HG02973 (cell line): Measurements from ENCODE around the gene CHL1.

Experiments
- ATAC-seq: cut with Tn5 transposase; IDR thresholded peaks from one replicate; pipeline ENCODE4 v1.9.1; 2021; ENCODE audit warnings: moderate library complexity; ENCODE audit not compliant: unreplicated experiment

The CHL1 gene

DNA sequence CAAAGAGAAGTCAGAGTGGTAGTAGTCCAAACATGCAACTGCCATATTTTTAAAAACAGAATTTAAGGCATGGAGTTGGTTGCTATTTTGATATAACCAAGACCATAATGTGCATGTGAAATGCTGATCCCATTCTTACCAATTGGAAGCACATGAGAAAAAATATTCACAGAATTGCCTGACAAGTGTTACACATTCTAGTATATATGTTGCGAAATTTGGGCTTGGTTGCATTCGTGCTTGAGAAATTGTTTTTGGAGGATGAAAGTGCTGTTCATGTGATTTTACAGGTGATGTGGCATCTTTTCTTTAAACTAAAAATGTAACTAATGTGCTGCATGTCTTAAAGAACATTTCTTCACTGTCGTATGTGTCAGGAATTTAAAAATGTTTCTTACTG, 199.7 kb downstream of the CHL1 start:
- ATAC-seq = no peak

- ATAC-seq = no peak
Measured at GRCh38 chr3:399647-400046, 203.1 kb downstream of the CHL1 start.

DNA sequence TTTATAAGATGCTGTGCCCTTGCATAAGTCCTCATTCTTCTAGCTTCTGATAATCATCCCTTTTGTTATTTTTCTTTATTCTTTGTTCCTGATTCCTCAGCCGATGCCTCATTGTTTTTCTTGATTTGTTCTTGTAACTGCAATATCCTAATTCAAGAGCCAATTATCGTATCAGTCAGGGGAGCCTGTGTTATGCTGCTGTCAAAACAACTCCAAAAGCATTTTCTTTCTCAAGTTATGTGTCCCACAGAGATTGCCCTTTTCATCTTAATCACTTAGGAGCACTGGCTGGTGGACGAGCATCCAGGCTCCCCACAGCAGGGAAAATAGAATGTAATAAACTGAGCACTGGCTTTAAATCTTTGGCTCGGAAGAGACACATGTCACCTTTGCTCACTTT, 207.3 kb downstream of the CHL1 start:
- ATAC-seq = no peak

DNA sequence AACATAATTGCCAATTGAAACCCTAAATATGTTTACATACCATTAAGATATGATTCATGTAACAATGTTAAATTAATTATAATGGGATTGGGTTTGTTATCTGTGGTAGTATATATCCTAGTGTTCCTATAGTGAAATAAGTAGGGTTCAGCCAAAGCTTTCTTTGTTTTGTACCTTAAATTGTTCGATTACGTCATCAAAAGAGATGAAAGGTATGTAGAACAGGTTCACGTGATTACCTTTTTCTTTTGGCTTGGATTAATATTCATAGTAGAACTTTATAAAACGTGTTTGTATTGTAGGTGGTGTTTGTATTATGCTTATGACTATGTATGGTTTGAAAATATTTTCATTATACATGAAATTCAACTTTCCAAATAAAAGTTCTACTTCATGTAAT, 212.4 kb downstream of the CHL1 start:
- no peak for ATAC-seq

GRCh38 chr3:411226-411625, 214.7 kb downstream of the CHL1 start:
- ATAC-seq = no peak

GRCh38 chr3:414063-414462, 217.5 kb downstream of the CHL1 start:
- ATAC-seq = no peak

DNA sequence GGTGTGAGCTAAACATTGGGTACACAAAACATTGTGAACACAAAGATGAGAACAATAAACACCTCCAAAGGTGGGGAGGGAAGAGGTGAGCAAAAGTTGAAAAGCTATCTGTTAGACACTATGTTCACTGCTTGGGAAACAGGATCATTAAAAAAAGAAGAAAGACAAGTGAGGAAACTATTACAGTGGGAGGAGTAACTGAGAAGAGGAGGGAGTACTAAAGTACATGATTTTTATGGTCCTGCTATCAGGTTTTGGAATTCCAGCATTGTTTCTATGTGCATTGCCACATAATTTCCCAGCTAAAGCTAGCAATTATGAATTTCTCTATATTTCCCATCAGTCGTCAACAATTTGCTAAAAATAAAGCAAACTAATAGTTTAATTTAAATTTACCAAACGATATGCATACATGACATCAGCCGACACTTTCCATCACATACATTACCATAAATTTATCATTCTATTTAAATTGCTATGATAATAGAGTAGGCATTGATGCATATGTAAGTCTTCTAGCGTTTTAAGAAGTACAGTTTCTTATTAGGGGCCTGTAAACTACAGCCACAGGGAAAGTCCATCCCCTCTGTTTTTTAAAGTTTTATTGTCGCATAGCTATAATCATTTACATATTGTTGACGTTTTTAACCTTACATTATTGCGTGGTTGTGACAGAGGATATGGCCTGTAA, 221.8 kb downstream of the CHL1 start:
- ATAC-seq = no peak

- ATAC-seq = peak; percentile 71
Measured at GRCh38 chr3:420584-420983, 224.0 kb downstream of the CHL1 start.

DNA sequence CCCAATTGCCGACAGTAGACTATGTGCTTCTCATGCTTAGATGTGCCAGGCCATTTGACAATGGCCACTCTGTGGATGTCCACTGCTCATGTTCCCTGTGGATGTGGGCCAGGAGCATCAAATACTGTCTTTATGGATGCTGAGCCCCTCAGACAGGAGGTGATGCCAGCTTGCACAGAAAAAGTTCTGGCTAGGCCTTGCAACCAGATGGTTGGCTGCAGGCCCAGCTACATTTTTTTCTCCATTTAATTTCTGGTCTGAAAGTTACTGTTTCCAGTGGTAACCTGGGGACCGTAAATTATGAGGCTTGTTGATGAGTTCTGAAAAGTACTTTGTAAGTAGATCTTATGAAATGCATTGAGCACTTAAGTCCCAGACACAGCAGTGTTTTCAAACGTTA, 228.5 kb downstream of the CHL1 start:
- ATAC-seq = no peak

DNA sequence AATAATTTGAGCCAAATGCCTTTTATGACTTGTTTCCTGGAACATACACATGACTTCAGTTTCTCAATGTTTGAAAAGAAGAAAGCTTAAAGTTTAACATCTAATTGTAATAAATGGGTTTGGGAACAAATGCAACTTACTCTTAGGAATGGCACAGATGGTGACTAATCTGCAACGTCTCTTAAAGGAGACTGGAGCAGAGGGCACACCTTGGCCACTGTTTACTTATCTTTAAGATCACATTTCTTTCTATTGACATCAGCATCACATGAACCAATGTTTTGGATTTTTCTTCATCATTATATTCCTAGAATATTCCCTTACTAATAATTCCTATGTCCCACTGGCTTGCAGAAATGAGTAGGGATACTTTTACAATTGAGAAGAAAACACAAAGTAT, 229.5 kb downstream of the CHL1 start:
- ATAC-seq = no peak

DNA sequence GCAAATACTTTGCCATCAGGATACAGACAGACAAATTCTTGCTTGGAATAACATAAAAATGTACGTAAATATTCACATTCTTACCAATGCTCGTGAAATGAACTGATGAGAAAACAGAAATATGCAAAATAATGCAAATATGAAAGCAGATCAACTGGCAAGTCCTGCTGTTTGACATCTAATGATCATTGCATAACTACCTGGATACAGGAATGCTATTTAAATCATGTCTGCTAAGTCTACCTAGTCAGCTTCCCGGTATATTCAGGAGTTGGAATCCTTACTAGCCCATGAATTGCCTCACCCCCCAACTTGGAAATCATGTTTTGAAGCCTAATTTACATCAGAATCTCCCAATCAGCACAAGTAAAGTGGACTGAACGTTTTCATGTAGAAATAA, 230.6 kb downstream of the CHL1 start:
- no peak for ATAC-seq

DNA sequence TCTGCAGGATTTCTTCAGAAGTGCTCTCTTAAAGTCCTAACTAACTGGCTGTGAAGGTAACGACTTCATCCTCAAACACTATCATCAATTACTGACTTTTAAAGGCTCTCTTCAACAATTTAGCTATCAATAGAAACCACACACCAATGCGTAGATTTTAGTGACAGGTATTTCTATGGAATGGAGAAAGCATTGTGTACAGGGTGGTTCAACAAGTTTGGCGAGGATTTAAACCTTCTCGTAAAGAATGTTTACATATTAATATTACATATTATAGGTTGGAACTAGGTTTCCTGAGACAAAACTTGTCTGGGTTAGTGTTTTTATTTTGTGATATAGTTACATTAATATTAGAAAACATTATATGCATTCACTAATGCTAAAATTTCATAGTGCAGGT, 233.6 kb downstream of the CHL1 start:
- no peak for ATAC-seq

DNA sequence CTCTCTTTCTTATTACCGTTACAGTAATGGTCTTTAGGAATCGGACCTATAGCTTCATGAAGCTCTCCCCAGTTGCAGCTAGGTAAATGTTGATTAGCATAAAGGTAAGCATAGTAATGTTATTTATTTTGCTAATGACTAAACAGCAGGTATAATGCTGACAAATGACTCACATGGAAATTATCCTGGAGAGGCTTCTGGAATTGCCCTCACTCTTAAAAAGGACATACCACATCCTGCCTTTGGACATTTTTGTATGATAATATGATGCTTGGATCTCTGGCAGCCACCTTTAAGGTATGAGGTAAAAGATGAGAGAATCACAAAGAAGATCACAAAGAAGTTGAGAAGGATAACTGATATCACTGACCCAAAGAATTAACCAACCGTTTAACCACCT, 238.6 kb downstream of the CHL1 start:
- no peak for ATAC-seq

DNA sequence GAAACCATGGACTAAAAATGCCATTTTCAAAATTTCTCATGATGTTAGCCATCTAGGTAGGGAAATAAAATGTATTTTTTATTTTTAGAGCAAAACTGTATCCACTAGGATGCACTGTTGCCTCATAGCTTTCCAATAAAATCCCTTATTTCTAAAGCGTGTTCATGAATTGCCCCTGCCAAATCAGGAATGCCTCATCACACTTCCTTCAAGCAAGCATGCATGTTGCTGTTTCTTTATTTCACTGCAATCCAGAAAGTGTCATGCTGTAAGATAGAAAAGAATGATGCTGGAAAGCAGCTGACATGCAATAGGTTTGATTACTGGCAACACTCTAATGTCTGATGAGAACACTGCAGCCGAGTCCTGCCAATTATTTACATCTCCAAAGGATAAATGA, 239.5 kb downstream of the CHL1 start:
- ATAC-seq = no peak

GRCh38 chr3:440826-441225, 244.3 kb downstream of the CHL1 start:
- no peak for ATAC-seq

GRCh38 chr3:445960-446359, 249.4 kb downstream of the CHL1 start:
- no peak for ATAC-seq

GRCh38 chr3:447671-448070, 251.1 kb downstream of the CHL1 start:
- ATAC-seq = no peak

DNA sequence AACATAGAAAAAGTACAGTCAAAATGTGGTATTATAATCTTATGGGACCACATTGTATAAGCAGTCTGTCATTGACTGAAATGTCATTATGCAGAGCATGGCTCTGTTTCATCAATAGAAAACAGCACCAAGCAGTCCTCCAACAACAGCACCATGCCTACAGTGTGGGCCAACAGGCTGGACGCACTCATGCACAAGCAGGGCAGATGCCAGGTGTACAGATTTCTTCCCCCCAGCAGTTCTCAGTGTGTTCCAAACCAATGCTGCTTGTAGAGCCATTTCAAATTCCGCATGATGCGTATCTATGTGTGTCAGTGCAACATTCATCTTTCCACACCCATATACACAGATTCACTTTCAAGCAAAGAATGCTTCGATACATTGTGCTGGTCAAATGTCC, 253.1 kb downstream of the CHL1 start:
- no peak for ATAC-seq

- no peak for ATAC-seq
Measured at GRCh38 chr3:452221-452620, 255.7 kb downstream of the CHL1 start.

- ATAC-seq = no peak
Measured at GRCh38 chr3:453106-453505, 256.5 kb downstream of the CHL1 start.

DNA sequence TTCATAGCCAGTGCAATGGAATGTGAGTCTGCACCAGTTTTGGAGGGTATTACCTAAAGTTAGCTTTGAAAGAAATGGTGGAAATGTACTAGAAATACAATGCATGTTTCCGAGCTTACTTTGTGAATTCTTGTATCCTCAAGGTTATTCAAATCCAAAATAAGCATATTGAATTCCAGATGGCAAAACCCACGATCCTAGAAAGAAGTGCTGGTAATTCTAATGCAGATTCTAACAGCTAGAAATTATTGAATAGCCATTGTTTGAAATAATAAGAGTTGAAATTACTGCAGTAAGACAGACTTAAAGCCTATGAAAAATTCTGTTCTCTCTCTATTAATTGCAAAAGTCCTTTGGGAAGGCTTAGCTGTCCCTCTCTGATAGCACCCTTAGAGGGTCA, 258.4 kb downstream of the CHL1 start:
- no peak for ATAC-seq

DNA sequence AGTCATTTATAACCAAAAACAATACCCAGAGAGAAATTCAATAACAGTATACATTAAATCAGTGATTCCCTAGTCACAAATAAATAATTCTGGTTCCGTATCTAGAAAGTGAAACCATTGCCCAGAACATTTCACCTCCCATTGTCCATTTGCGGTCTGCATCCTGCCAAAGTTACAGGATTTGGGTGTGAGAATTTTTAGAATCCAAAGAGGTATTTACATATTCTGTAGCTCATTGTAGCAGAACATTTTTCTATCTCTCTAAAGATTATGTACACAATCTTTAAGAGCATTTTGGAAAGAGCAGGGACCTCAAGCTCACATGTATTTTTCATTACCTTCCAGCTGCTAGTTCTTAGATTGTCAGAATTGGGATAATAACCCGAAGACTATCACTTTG, 261.6 kb downstream of the CHL1 start:
- ATAC-seq = no peak

GRCh38 chr3:458653-459310, 262.2 kb downstream of the CHL1 start:
- no peak for ATAC-seq
